Daoy (cell line): Measurements from ENCODE around the gene ARRB2. TPM values are rescaled to one million over a fixed set of nuclear protein-coding genes. Genes with fewer than 3 reads are reported as not detected.
"Not testable (repeated sequence)": the region's sequence is repeated elsewhere in the genome, so short reads cannot be mapped to it uniquely, and the experiment has no call there.

Experiments used
- DNase-seq: peaks from one replicate; pipeline ENCODE4 v3.0.0-alpha.2; 2015; ENCODE audit warnings: low read depth
- total RNA-seq: library from RNA; depleted of rRNA; stranded (reverse); fragments of >200 nt; shearing (Covaris generic); gene quantifications from 2 replicates; pipeline ENCODE4 v1.2.3, GENCODE V29; 2014; rRNA removed

ARRB2 gene
- 10.7 and 16.4 TPM in 2 replicates for total RNA-seq

GRCh38 chr17:4709794-4710692 is at the start of gene ARRB2:
Gene ARRB2 (plus strand): TSS chr17:4710632. CDS start chr17:4710722, 90 bp downstream.
- DNase-seq = peak; percentile 99

DNA sequence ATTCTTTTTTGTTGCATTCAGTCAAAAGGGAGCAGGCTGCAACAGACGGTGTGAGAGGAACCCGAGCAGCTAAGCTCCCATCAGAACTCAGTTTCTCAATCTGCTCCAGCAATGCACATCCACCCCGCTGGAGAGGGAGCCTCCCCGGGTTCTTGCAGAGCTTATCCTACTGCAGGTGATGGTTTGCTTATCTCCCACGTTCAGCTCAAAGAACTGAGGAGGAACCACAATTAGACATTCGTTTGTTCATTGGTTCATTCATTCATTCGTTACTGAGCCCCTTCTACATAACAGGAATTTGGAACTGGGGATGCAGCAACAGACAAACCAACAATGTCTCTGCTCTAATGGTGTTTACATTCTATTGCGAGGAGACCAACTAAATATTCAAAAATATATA is 46.7 kb upstream of the ARRB2 start:
- DNase-seq = no peak

GRCh38 chr17:4664230-4664629 is 46.2 kb upstream of the ARRB2 start:
- DNase-seq = no peak

- DNase-seq = no peak
These were observed 45.4 kb upstream of the ARRB2 start for GRCh38 chr17:4665027-4665426.

- DNase-seq = no peak
These were observed 44.1 kb upstream of the ARRB2 start for GRCh38 chr17:4666296-4666695.

- no peak for DNase-seq
These were observed 43.3 kb upstream of the ARRB2 start for GRCh38 chr17:4667166-4667565.

- DNase-seq = no peak
These were observed 38.3 kb upstream of the ARRB2 start for GRCh38 chr17:4672055-4672630.

GRCh38 chr17:4672751-4673150 is 37.7 kb upstream of the ARRB2 start:
- no peak for DNase-seq

GRCh38 chr17:4673169-4673568 is 37.3 kb upstream of the ARRB2 start:
- DNase-seq = no peak

GRCh38 chr17:4673986-4674684 is 36.3 kb upstream of the ARRB2 start:
- DNase-seq = no peak

- no peak for DNase-seq
These were observed 35.8 kb upstream of the ARRB2 start for GRCh38 chr17:4674685-4674998.

DNA sequence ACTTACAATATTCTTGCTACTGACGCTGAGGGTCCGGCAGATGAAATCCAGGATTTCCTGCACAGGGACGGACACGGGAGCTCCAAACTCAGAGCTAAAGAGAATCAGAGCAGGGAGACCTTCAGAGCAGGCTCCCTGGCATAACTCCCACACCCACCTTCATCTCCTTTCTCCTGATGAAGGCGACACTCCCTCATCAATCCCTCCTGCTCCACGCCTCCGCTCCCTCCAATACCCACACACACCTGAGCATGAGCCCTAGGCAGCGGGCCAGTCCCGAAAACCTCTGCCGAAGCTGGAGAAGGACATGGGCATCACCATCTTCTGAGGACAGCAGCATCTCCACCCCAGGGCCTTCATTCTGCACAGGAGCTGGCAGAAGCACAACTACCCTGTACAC is 34.6 kb upstream of the ARRB2 start:
- DNase-seq = no peak

- DNase-seq = no peak
These were observed 33.6 kb upstream of the ARRB2 start for GRCh38 chr17:4676791-4677190.

DNA sequence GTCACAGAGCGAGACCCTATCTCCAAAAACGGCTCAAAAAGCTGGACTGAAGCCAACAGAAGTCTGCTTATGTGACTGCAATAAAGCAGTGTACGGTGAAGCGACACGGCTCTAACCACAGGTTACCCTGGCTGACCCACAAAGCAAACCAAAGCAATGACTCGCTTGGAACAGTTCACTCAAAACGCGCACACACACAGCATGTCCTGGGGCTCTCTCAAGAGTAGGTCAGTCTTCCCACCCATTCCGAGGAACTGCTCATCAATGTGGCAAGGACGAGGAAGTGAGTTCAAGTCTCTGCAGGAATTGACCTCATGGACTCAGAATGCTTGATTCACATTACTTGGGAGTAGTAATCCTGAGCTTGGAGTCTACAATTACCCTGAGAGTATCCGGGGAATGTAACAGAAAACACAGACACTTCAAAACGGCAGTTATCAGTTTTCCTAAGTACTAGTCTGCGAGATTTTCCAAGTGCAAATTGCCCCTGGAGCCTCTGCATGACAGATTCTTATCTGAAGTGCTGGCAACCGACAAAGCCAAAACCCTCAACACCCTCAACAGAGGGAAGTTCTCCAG is 31.9 kb upstream of the ARRB2 start:
- peak; percentile 59 for DNase-seq

- DNase-seq = peak; percentile 56
These were observed 30.8 kb upstream of the ARRB2 start for GRCh38 chr17:4679658-4680057.

DNA sequence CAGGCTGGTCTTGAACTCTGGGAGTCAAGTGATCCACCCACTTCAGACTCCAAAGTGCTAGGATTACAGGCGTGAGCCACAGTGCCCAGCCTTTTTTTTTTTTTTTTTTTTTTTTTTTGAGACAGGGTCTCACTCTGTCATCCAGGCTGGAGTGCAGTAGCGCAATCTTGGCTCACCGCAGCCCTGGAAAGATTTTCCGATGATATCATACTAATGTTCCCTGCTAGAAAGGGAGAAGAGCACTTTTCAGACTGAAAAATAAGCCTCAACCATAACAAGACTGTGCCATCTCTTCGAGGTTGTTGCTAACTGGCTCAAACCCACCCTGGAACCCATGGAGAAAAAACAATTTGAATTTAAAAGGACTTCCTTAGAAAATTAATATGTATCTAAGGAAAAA is 26.7 kb upstream of the ARRB2 start:
- not testable (repeated sequence) for DNase-seq

- DNase-seq = not testable (repeated sequence)
These were observed 20.6 kb upstream of the ARRB2 start for GRCh38 chr17:4689872-4690271.

- DNase-seq = no peak
These were observed 19.7 kb upstream of the ARRB2 start for GRCh38 chr17:4690745-4691144.

- DNase-seq = no peak
These were observed 18.7 kb upstream of the ARRB2 start for GRCh38 chr17:4691686-4692085.

- DNase-seq = no peak
These were observed 17.0 kb upstream of the ARRB2 start for GRCh38 chr17:4693416-4693815.

DNA sequence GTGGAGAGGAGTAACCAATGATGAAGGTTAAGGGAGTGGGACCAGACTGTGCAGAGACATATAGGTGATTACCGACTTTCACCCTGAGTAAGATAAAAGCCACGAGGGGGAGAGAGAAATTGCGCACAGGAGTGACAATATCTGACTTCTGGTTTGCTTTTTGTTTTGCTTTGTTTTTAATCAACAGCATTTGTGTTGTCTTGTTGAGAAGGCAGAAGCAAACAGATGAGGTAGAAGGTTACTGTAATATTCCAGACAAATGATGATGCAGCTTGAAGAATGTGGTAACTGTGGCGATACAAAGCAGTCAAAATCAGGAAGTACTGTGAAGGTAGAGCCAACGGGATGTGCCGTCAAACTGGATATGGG is 14.0 kb upstream of the ARRB2 start:
- no peak for DNase-seq

DNA sequence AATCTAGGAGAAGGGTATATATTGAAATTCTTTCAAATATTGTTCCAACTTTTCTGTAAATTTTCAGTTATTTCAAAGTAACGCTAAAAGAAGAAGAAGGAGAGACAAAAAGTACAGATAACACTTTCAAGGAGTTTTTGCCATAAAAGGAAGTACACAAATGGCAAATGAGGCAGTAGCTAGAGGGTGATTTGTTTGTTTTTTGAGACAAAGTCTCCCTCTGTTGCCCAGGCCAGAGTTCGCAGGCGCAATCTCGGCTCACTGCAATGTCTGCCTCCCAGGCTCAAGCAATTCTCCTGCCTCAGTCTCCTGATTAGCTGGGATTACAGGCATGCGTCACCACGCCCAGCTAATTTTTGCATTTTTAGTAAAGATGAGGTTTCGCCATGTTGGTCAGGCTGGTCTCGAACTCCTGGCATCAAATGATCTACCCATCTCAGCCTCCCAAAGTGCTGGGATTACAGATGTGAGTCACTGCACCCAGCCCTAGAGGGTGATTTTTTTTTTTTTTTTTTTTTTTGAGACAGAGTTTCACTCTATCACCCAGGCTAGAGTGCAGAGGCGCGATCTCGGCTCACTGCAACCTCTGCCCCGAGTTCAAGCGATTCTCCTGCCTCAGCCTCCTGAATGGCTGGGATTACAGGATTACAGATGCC is 10.9 kb upstream of the ARRB2 start:
- DNase-seq = not testable (repeated sequence)
